Globus pallidus (tissue), 1 donor: ENCODE data around the gene IPO13.

Experiments used
- DNase-seq: peaks from one replicate; pipeline ENCODE4 v3.0.0-alpha.2; 2015; ENCODE audit warnings: low spot score

Gene IPO13

DNA sequence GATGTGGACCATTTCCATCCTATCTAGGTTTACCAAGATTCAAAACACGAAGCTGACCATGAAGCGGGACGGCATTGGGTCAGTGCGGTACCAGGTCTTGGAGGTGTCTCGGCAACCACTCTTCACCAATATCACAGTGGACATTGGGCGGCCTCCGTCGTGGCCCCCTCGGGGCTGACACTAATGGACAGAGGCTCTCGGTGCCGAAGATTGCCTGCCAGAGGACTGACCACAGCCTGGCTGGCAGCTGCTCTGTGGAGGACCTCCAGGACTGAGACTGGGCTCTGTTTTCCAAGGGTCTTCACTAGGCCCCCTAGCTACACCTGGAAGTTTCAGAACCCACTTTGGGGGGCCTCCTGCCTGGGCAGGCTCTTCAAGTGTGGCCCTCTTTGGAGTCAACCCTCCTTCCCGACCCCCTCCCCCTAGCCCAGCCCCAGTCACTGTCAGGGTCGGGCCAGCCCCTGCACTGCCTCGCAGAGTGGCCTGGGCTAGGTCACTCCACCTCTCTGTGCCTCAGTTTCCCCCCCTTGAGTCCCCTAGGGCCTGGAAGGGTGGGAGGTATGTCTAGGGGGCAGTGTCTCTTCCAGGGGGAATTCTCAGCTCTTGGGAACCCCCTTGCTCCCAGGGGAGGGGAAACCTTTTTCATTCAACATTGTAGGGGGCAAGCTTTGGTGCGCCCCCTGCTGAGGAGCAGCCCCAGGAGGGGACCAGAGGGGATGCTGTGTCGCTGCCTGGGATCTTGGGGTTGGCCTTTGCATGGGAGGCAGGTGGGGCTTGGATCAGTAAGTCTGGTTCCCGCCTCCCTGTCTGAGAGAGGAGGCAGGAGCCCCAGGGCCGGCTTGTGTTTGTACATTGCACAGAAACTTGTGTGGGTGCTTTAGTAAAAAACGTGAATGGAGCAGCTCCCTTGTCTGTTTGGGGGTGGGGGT, 43.8 kb downstream of the IPO13 start:
- no peak for DNase-seq

DNA sequence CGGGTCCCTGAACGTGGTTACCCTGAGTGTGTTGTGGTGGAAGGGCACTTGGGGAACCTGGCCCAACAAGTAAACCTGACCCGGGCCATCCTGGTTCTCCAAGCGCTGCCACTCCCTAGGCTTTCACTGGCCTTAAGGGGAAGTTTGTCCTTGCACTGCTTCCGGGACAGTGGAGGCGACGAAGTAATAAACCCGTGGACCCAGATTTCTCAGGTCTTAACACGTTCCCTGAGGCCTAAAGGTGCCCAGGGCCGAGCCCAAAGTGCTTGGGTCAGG, 44.4 kb downstream of the IPO13 start:
- DNase-seq: no peak

DNA sequence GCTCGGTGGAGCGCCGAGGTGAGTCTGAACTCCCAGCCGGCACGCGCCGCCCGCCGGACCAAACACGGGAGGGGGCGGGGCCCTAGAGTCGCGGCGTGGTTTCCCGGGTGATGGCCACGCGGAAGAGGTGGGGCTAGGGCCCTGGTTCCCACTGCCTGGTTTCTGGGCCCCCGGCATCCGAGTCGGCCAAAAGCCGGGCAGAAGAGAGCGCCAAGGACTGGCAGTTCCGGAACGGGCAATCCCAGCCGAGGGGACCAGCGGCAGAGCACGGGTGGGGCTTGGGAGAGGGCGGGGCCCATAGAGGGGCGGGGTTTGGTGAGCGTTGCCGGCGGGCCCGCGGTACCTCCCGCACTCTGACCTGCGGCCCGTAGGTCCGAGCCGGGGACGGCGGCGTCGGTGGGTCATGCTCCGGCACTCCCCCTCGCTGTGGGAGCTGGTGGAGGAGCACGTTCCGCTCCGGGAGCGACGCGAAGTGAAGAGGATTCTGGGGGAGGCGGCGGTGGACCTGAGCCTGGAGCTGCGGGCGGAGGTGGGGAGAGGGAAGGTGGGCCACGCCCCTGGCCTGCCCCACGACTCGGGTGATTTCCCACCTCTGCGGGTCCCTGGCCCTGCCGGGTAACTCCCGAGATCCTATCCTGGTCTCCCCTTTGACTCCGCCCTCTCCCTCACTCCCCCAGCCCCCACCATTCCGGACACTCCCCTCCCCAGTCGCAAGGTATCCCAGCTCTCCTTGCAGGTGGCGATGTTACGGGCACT, 44.9 kb downstream of the IPO13 start, which contains the start of gene CCDC24:
CCDC24 (plus strand) TSS at position 124 of the 756 bp plus-strand sequence; CDS start at position 404, 280 bp downstream.
- peak; percentile 73 for DNase-seq

DNA sequence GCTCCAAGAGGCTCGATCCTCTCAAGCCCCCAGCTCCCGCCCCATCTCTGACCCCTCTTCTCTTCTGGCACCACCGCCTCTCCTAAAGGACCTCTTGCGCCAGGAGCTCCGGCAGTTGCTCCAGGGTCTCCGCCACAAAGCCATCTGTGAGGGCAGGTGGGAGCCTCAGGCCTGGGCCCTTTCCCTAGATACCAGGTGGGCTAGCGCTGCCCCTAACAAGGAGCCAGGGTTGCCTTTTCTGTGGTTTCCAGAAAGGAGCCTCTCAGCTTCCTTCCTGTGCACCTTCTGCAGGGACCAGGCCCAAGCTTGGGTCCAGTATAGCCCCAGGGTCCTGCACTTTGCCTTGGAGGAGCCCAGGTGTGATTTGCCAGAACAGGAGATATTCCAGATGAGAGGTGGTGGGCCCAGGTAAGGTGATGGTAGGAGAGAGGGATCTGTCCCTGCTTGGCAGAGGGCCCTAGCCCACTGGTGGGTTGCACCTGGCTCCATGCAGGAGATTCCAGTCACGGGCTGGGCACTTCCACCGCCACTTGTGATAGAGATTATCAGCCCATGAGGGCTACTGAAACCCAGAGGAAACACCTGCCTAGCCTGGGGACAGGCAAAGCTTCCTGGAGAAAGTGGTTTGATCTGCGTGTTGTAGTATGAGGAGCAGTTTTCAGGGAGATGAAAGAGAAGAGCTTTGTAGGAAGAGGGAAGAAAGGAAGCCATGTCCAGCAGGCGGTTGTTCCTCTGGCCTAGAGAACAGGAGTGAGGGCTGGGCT, 45.7 kb downstream of the IPO13 start:
- no peak for DNase-seq

DNA sequence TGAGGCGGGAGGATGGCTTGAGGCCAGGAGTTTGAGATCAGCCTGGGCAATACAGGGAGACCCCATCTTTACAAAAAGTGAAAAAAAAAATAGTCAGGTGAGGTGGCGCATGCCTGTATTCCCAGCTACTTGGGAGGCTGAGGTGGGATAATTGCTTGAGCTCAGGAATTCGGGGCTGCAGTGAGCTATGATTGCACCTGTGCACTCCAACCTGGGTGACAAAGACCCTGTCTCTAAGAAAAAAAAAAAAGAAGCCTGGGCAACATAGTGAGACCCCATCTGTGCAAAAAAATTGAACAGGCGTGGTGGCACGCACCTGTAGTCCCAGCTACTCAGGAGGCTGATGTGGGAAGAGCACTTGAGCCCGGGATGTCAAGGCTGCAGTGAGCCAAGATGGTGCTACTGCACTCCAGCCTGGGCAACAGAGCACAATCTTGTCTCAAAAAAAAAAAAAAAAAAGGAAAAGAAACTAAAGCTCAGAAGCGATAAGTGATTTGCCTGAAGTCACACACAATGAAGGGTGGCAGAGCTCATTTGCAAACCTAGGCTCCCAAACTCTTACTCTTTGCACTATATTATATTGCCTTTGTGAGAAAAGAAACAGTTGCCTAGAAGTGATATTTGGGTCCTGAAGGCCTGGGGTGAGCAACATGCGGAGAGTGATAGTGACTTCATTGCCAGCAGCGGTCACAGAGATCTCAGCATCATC, 46.6 kb downstream of the IPO13 start:
- DNase-seq: no peak

DNA sequence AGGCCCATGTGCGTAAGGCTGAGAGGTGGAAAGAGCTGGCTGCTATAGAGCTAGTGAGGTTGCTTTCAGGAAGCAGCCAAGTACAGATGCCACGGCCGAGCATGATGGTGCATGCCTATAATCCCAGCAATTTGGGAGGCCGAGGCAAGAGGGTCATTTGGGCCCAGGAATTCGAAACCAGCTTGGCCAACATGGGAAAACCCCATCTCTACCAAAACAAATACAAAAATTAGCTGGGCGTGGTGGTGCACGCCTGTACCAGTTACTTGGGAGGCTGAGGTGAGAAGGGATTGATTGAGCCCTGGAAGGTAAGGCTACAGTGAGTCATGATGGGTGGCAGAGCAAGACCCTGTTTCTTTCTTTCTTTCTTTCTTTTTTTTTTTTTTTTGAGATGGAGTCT, 47.3 kb downstream of the IPO13 start:
- DNase-seq: no peak

DNA sequence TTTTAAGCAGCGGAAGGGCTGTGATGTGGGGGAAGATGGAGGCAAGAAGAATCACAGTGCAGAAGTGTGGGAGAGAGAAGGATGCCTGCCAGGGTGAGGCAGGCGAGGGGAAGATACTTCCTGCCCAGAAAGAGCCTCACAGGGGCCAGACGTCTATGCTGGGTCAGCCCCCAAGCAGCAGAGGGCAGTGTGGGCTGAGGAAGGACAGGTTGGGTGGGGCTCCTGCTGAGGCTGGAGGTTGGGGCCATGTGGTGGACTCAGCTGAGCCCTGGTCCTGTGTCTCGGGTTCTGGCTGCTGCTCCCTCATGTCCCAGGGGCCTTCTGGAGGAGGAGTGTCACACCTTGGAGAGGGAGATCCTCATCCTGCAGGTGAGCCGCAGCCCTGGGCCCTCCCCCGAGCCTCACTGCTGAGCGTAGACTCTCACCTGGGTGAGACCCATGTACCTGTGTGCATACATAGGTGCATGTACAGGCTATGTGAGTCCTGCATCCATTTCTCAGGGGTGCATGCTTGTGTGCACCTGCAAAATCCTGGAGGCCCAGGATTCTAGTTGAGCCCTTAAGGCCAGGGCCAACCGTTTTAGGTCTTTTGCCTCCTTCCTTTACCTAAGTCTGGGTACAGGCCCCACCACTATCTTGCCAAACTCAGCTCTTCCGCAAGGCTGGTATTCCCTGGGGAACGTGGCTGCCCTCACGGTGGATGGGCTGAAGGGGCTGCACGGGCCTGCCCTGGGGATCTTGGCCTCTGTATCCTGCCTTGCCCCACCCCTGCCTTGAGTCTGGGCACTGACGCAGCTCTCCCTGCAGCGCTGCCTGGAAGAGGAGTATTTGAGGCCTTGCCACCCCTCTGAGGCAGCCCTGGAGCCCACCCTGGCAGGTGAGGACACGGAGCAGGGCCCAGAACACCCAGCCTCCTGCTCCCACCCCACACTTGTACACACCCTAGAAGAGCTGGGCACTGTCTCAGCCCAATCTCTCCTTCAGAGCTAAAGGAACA, 48.3 kb downstream of the IPO13 start:
- DNase-seq: no peak

DNA sequence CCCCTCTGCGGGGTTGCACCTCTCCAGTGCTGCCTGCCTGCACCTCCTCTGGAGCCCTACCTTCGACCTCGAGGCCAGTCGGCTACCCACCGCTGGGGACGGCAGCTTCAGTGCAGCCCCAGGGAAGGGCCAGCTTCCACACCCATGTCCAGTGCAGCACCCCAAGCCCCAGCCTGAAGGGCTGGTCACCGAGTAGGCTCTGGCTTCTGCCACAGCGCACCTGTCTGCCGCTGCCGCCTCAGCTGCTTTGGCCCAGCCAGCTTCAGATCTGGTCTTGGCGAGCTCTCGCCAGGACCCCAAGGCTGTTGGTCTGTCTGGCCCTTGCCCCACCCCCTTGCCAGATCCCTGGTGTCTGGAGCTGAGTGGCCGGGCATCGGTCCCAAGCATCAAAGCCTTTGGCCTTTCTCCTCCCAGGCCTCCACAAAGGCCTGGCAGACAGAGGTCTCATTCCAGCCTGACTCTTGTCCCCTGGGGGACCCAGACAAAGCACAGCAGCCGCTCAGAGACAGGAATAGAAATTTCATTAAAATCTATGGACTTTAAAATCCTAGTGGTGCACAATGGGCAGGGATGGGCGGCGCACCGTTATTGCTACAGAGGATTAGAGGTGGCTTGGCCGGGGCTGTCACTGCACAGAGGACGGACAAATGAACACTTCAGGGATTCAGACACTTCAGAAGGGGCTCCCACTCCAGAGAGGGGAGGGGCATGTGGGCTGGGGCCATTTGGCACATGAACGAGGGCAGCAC, 49.4 kb downstream of the IPO13 start:
- DNase-seq: no peak

DNA sequence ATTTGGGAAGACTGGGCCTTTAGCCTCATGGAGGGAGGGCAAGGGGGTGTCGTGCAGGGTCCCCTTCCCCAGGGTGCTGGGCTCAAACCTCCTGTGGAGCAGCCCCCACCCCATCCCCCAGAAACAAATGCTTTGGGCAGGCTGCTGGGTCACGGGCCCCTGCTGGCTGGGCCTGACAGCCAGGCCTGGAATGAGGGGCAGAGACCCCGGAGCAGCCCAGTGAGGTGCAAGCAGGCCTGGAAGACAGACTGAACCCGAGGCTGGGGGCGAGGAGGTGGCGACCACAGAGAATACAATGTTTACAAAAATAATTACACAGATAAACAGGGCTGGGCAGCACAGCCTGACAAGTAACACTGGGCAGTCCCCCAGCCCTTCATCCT, 50.0 kb downstream of the IPO13 start:
- no peak for DNase-seq

DNA sequence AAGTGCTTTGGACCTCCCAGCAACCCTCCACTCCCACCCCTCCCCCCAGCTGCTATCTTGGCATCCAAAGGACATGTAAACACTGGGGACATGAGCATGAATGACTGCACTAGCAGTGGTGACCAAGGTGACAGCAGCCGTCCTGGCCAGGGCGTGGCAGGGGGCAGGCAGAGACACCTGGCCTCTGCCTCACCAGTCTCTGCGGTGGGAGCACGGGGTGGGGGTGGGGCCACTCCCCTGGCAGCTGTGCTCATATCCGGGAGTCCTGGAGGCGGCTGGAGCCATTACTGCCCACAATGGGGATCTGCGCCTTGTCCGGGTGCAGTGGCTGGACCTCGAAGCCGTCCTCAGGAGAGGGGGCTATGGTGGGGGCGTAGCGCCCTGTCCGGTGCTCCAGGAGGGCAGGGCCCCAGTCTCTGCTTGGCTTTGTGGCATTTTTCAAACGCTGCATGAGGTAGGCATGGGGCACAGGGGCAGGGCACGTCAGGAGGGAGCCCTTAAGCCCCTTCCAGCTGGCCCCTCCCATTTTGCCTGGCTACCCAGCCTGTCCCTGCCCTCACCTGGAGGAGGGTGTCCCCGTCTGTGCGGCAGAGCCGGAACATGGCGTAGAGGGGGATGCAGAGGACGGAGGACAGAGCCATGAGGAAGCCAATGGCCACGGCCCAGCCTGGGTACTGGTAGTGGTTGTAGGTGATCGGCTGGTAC, 50.7 kb downstream of the IPO13 start:
- DNase-seq: no peak

DNA sequence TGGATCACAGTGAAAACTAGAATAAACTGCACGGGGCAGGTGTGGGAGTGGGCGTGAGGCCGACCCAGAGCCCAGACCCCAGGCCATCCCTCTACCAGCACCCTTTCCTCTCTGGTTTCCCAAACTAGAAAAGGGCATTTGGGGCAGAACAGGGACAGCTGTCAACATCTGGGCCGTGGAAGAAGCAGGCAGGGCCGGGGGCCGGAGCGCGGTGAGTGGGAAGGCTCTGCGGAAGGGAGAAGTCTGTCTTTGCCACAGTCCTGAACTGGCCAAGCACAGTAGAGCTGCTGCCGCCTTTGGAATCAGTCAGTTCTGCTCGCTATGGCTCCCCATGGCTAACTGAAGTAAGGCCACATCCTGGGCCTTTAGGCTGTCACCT, 51.2 kb downstream of the IPO13 start:
- no peak for DNase-seq

DNA sequence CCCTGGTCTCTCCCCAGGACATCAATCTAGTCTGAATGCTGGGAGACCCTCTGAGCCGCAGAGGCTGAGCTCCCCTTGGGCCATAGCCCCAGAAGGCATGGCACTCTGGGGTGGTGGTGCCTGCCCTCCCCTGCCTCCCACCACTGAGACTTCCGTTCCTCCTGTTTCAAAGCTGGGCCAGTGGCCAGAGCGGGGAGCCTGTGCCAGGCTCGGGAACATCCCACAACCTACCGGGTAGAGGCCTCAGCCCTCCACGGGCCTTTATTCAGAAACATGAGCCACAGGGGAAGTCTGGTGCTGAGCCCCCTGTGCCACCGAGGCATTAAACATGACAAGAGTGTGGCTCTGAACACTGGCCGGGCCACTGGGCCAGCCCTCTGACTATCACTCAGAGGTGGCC, 52.7 kb downstream of the IPO13 start:
- DNase-seq: no peak

DNA sequence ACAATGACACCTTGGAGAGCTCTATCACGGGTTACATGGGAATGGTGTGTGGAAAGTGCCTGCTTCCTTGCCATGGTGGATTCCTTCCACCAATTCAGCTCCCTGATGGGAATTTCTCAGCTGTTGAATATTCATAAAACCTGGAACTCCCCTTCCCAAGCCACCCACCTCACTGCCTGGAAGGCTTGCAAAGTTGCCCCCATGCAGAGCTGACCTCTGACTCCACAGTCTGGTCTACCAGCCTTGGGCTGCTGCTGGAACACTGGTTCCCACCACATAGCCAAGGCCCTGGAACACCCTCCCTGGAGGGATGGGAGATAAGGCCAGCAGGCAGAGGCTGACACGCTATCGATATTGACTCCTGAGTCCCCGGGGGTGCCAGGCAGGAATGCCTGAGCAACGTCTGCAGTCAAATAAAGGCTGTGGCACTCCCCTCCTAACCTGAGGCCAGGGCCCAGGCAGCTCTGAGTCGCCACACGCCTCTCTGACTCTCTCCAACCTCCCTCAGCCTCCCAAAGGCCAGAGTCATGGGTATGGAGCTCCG, 53.4 kb downstream of the IPO13 start:
- DNase-seq: no peak

DNA sequence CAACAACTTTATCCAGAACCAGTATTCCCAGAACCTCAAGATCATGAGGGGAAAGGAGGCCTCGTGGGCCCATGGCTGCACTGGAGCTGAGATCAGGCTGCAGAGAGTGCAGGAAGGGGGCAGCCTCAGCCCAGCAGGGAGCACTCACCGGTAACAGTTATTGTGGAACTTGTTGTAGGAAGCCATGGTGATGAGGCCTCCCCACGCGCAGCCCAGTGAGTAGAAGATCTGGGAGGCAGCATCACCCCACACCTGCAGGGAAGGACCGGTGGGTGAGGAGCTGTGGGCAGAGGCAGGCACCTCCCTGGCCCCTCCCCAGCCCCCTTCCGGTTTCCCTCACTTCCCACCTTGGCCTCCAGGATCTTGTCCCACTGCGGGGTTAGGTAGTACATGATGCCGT, 55.4 kb downstream of the IPO13 start:
- no peak for DNase-seq

DNA sequence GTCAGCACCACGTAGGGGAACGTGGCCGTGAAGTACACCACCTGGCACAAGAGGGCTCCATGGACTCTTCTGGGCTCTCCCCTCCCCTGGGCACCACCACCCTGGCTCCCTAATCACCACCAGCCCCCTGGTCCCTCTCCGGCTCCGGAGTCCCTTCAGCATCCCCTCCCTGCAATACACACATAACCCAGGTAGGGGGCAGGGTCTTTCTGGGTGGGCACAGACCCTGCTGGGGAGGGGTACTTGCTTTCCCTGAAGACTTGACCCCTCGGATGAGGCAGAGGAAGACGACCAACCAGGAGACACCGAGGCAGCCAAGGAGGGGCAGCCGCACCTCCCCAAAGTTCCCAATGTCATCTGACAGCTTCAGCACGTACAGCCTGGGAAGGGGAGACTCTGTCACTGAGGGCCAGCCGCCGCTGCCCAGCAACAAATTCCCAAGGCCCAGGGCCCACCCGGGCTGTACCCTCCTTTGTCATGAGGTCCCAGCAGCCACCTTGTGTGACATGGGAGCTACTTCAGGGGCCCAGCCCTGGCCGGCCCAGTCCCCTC, 55.9 kb downstream of the IPO13 start:
- no peak for DNase-seq

DNA sequence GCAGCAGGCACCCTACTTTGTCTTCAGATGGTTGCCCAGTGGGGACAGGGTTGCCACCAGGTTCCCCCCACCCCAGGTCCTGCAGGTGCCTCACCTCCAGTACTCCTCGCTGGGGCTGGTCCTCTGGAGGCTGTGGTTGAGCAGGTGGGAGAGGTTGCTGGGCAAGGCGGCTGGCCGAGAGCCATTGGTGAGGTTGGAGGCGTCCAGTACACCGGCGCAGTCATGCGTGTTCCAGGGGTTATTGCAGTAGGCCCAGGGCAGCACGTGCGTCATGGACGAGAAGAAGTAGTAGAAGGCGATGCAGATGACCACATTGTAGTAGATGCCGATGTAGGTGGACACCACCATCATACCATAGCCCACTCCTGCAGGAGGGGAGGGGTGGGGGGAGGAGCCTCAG, 61.5 kb downstream of the IPO13 start:
- DNase-seq: no peak

DNA sequence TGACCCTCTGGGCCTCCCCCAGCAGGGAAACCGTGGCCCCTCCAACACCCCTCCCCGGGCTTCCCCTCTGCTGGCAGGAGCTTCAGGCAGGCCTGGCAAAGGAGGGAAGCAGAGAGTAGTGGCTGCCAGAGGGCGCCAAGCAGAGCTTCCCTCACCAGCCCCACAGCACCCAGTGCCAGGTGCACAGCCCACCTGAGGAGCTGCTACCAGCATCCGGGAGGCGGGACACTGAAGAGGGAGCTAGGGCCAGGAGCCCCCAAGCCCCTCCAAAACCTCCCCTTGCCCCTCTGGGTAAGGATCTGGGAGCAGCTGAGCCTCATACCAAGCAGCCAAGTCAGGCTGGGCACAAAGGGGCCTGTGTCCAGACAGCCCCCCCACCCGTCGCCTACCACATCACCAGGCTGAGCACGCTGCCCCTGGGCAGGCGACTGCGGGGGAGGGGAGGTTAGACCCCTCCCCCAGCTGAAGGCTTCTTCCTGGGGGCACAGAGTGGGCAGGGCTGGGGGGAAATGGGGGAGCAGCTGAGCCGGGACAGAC, 64.3 kb downstream of the IPO13 start:
- peak; percentile 96 for DNase-seq

DNA sequence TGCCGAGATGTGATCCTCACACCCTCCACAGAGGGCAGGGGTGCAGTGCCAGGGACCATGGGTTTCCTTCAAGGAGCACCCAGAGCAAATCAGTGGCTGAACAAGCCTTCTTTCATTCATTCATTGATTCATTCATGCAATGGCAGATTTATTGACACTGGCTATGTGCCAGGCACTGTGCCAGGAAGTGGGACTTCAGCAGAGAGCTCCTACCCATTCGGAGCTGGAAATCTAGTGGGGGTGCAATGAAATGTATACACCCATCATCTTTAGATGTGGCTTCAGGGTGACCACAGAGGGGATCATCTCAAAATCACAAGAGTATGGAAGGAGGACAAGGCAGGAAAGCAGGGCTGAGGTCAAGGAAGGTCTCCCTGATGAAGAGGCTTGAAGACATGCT, 65.7 kb downstream of the IPO13 start:
- no peak for DNase-seq
